GM18868 (cell line): ENCODE results near the gene L3MBTL2.

Experiments
- ATAC-seq: cut with Tn5 transposase; IDR thresholded peaks from one replicate; pipeline ENCODE4 v1.9.1; 2021; ENCODE audit warnings: mild to moderate bottlenecking, moderate library complexity; ENCODE audit not compliant: unreplicated experiment

The L3MBTL2 gene

DNA sequence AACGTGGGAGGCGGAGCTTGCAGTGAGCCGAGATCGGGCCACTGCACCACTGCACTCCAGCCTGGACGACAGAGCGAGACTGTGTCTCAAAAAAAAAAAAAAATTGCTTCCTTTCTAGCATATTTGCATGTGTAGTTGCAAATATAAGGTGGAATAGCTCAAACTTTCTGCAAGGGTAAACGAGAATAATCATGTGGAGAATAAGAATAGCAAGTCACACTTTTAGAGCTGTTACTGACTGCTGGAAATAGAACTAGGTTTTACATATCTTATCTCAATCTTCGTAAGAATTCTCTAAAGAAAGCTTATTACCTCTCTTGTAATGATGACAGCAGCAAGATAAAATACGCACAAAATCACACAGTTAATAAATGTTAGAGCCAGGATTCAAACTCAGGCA, 1.6 kb downstream of the L3MBTL2 start:
- ATAC-seq: no peak

DNA sequence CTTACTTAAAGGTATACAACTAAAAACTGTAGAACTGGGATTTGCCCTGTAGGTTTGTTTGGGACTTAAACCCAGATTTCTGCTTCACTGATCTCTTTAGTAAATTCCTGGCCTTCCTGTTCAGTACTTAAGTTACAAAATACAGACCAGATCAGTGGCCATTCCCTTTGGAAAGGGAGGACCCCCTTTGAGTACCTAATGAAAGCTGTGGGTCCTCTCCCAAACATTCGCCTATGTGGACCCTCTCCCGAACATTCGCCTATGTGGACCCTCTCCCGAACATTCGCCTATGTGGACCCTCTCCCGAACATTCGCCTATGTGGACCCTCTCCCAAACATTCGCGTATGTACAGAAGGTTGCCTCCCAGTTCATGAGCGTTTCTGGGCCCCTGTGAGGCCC, 10.3 kb downstream of the L3MBTL2 start:
- no peak for ATAC-seq

GRCh38 chr22:41215926-41216325, 10.8 kb downstream of the L3MBTL2 start:
- ATAC-seq: no peak

- ATAC-seq: no peak
Measured at GRCh38 chr22:41216984-41217383, 11.9 kb downstream of the L3MBTL2 start.

- peak; percentile 53 for ATAC-seq
Measured at GRCh38 chr22:41217553-41218157, 12.5 kb downstream of the L3MBTL2 start.

DNA sequence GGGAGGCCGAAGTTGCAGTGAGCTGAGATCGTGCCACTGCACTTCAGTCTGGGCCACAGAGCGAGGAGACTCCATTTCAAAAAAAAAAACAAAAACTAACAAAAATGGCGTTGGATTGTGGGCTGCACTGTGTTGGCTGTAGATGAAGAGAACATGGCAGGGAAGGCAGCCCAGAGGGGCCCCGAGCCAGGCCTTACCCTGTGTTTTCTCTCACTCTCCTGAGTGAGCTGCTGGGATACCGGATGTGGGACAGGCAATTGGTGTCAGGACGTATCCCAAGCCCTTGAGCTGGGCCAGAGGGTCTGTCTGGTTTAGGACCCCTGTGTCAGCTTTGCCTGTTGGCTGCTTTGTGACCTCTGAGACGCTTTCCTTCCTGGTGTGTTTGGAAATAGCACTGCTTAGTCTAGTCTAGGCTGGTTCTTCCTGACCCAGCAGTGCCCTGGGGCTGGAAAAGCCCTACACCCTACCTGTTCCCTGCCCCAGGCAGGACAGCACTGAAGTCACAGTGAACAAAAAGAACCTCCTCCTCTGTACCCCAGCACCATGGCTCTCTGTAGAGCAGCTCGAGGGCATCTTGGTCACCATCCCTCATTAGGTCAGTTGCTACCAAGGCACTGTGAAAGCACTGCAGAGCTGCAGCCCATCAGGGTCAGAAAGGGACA, 17.9 kb downstream of the L3MBTL2 start:
- no peak for ATAC-seq

- no peak for ATAC-seq
Measured at GRCh38 chr22:41223535-41223934, 18.4 kb downstream of the L3MBTL2 start.

DNA sequence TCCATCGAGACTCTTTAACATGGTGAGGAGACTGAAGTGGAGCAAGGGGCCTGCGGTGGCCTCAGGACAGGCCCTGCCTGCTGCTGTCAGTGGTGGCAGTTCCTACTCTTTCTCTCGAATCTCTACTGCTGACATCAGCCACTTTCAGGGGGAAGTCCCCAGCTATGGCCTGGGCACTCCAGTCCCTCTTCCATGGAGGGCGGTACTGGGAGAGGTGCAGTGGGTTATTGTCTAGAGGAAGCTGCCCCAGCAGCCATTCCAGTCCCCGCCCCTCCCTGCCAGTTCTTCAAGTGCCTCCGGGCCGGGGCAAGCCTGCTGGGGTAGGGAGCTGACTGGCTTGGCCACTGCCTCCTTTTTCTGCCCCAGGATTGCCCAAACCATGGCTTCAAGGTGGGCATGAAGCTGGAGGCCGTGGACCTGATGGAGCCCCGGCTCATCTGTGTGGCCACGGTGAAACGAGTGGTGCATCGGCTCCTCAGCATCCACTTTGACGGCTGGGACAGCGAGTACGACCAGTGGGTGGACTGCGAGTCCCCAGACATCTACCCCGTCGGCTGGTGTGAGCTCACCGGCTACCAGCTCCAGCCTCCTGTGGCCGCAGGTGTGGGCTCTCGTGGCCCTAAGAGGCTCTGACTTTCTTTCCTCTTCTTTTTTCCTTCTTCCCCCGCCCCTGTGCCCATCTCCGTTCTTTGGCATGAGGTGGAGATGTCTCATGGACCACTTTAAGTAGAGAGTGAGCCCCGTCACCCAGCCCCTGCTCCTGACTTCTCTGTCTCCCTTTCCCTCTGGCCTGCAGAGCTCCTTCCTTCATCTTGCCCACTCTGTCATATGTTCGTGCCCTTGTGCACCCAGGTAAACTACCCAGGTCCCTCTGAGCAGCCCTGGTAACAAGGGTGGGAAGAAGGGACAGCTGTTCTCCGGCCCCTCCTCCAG, 21.9 kb downstream of the L3MBTL2 start:
- no peak for ATAC-seq

GRCh38 chr22:41229215-41229614, 24.1 kb downstream of the L3MBTL2 start:
- ATAC-seq: no peak

GRCh38 chr22:41229730-41230400, 24.8 kb downstream of the L3MBTL2 start:
- ATAC-seq: no peak

- ATAC-seq: no peak
Measured at GRCh38 chr22:41230401-41230785, 25.3 kb downstream of the L3MBTL2 start.

DNA sequence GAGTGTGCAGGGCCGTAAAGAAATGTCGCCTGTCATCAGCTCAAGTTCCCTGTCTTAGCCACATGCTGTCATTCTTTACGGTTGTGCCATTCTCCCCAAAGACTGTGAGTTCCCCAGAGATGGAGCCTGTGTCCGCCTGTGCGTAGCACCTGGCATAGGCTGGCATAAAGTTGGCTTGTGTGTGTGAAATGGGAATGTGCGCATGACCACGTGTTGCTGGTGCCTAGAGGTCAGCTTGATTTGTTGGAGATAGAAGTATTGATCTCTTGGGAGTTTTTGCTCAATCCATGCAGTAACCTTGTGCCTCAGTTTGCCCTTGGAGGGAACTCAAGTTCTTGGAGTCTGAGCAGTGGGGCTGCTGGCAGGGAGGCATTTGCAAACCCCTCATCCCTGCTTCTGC, 26.3 kb downstream of the L3MBTL2 start:
- ATAC-seq: no peak

- ATAC-seq: no peak
Measured at GRCh38 chr22:41234815-41235695, 29.9 kb downstream of the L3MBTL2 start.

DNA sequence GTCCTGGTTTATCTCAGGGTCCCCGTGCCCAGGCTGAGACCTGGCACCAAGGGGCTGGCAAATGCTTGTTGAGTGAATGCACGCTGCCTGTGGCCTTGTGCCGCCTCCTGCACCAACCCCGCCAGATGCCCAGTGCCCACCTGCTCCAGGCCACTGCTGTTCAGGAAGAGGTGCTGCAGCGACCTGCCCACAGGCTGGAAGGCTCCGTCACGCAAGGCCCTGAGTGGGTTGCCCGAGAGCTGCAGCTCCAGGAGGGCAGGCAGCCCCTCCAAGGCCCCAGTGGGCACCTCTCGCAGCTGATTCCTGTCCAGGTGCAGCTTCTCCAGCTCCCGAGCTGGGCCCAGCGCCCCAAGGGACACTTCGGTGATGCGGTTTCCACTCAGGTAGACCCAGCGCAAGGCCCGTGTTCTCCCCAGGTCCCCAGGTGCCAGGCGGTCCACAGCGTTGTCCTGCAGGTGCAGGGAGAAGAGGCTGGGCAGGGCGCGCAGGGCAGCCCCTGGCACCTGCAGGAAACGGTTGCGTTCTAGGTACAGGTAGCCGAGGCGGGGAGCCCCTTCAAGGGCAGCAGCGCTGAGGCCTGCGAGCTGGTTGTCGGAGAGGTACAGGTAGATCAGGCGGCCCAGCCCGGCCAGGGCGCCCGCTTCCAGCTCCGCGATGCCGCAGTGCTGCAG, 32.1 kb downstream of the L3MBTL2 start:
- no peak for ATAC-seq

DNA sequence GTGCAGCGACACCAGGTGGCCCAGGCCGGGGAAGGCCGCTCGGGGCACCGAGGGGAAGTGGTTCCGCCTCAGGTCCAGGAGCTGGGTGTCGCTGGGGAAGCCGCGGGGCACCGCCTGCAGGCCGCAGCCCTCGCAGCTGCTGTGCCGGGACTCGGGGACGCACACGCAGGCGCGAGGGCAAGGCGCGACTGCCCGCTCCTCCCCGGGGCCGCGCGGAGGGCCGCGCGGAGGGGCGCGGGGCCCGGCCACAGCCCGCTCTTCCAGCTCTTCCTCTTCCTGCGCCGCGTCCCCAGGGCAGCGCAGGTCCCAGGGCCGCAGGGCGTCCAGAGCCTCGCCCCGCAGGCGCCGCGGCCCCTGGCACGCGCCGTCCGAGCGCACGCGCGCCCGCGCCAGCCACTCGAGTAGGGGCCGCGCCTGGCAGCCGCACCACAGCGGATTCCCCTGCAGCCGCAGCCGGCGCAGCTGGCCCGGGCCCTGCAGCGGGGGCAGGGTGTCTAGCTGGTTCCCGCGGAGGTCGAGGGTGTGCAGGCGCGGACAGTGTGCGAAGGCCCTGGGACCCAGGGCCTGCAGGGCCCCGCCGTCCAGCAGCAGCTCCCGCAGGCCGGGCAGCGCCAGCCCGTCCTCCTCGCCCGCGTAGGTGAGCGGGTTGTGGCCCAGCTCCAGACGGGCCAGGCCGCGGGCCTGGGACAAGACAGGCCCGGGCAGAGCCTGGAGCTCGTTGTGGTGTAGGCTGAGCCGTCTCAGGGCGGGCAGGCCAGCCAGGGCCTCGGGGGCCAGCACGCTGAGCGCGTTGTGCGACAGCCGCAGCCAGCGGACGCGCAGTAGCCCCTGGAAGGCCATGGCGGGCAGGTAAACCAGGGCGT, 32.8 kb downstream of the L3MBTL2 start:
- no peak for ATAC-seq

DNA sequence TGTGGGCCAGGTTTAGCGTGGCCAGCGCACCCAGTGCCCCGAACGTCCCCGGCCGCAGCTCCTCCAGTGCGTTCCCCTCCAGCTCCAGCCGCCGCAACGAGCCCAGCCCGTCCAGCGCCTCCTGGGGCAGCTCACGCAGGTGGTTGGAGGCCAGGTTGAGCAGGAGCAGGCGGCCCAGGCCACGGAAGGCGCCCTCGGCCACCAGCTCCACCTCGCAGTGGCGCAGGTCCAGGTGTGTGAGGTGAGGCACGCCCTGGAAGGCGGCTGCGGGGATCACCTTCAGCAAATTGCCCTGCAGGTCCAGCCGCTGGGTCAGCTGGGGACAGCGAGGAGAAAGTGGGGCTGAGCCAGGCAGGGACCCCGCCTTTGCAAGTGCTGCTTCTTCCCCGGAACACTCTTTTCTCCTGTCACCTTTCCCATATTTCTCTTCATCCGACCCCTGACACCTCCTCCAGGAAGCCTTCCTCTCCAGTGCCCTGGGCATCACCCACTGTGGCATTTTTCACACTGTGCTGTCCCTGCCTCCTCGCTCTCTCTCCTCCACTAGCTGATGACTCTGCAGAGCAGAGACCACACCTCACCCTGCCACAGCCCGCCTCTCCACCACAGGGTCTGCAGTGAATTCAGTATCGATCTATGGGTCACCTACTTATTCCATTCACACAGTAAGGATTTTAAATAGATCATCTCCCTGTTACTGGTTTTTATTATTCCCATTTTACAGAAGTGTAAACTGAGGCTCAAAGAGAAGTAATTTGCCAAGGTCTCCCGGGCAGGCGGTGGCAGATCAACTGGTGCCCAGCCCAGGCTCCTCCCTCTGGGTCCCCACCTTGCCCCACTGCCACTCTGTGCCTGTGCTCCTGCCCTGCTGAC, 33.7 kb downstream of the L3MBTL2 start:
- no peak for ATAC-seq

- ATAC-seq: no peak
Measured at GRCh38 chr22:41239443-41240128, 34.5 kb downstream of the L3MBTL2 start.
